Right lung (tissue), 5 donors: ENCODE results near the gene MRPL11. TPM values are rescaled to one million over a fixed set of nuclear protein-coding genes. Genes with fewer than 3 reads are reported as not detected.

Source experiments
- DNase-seq, 2 donors: peaks; one replicate each; pipeline ENCODE4 v3.0.0-alpha.2; 2013
- polyA plus RNA-seq, 5 donors: library from polyadenylated mRNA; unstranded; fragments of 120-200 nt; gene quantifications; one replicate each; pipeline versions ENCODE4 v1.2.1 to v1.2.3, GENCODE V29; 2013; ENCODE audit warnings: inconsistent platforms in 1 of 5, low replicate concordance in 1 of 5; ENCODE audit not compliant: insufficient read length in 5 of 5, insufficient read depth in 1 of 5

The MRPL11 gene
- polyA plus RNA-seq, 5 donors: 63.2 to 78.7 (median 73.0) TPM

DNA sequence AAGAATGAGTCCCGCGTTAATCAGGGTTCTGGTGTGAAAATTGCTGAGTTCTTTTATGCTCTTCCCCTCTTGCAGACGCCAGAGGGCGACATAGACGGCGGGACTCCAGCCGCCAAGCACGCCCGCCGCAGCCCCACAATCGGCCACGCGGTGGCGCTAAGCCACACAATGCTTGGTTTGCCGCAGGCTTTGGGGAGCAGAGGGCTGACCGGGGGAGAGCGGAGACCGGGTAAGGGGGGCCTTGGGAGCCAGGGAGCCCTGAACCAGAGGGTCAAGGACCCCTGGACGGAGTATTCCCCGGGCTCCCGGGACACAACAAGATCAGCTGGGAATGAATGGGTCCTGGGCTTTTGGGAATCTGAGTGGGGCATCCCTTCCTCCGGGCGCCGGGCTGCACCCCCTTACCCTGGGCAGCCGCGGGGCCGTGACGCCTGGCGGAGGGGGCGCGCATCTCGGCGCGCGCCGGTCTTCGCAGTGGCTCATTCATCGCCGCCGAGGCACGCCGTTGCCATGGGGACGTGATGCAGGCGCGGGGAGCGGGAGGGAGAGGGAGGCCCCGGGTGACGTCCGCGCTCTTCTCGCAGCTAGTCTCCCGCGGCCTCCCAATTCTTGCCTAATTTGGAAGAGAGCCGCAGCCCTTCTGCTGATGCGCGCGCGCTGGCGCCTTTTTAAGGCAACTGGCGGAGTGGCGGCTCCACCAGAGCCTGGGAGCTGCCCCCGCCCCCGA lies 30.0 kb downstream of the MRPL11 start:
- peak; percentile 87 to 90 for DNase-seq

DNA sequence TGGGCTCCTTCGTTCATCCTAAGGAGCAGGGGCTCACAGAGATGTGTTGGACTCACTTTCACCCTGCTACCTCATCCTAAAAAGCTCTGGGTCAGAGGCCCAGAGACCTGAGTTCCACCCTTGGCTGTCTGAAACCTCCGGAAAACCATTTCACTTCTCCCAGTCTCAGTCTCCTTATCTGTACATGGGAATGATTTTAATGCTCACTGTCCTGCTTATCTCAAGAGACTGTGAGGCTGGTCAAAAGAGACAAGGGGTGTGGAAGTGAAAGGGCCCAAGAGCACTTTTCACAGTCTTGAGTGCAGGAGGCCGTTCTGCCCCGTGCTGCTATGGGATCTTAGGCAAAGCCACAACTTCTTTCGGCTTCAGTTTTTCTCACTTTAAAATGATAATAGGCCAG lies 31.0 kb downstream of the MRPL11 start:
- DNase-seq: no peak

DNA sequence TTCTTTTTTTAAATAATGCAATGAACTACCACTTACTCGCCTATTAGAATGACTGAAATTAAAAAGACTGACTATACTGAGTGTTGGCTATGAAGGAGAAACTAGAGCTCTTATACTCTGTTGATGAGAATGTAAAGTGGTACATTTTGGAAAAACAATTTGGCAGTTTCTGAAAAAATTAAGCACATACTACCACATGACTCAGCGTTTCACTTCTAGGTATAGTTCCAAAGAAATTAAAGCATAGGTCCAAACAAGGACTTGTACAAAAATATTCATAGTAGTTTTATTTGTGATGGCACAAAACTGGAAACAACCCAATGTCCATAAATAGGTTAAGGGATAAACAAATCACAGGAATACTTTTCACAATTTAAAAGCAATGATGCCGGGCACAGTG lies 44.7 kb downstream of the MRPL11 start:
- DNase-seq: no peak

DNA sequence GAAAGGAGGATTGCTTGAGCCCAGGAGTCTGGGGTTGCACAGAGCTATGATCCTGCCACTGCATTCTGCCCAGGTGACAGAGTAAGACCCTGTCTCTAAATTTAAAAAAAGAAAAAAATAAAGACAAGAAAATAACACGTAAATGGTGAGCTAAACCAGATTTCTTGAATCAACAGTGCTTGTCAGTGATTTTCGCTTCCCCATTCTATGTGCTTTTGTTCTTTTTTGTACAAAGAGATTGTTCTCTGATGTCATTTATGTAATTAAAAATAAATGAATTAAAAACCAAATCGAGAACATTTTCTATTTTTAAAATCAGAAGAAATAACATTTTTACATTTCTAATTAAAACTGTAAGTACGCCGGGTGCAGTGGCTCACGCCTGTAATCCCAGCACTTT lies 47.3 kb downstream of the MRPL11 start:
- DNase-seq: no peak

DNA sequence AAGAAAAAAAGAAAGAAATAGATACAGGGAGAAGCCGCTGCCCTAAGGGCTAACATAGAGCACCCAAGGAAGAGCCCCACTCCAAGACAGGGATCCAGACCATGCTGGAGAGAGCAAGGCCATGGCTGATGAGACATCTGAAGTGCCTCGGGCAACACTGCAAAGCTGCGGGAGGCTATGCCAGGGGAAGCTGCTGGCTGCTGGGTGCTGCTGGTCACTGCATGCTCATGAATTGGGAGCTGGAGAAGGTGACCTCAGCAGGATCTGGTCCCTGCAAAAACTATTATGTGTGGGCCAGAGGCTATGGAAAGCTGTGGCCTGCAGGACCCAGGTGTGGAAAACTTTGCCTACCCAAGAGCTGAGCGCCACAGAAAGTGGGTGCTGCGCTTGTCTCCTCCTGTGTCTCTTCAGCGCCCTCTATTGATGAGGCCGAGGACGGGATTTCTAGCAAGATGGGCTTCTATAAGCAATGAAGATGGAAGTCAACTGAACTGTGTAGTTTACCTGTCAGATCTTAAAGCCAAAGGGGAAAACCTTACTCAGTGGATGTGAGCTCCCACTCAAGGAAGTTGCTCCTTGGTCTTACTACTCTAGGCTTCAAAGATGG lies 49.8 kb downstream of the MRPL11 start:
- DNase-seq: peak; percentile 26 to 29

DNA sequence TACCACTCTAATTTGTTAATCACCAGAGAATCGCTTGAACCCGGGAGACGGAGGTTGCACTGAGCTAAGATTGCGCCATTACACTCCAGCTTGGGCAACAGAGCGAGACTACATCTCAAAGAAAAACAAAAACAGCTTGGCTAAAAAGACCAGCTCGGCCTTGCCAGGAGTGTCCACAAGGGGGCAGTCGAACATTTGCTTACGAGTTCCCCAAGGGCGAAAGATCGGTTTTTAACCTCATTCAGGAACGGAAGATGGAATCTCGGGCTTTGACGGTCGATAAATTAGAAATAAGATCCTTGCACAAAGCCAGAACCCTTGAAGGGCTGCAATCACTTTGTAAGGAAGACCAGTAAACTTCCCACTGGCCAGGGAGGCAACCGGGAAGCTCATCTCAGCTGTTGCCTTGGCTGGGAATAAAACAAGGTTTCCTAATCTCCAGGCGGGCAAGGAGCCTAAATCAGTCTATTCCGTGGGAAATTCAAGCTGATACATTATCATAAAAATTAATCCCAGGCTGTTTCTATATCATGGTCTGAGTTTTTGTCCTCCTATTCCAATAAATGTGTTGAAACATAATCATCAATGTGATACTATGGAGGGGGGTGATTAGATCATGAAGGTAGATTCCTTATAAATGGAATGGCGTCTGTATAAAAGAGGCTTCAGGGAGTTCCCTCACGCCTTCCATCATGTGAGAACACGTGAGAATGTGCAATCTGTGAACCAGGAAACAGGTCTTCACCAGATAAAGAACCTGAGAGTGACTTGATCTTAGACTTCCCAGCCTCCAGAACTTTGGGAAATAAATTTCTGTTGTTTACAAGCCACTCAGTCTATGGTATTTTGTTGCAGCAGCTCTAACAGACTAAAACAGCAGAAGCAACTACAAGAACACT lies 52.2 kb downstream of the MRPL11 start:
- peak; percentile 57 to 71 for DNase-seq

Other genes with a start within 250 kb of the MRPL11 start
- 10 to 100 TPM; 15.5 to 28.9 (median 21.4) TPM for gene KLC2, start 181.1 kb downstream of the MRPL11 start, polyA plus RNA-seq
- gene RAB1B, start 170.2 kb downstream of the MRPL11 start, polyA plus RNA-seq: 100 to 1,000 TPM; 107 to 161 (median 120) TPM
- gene CNIH2, start 160.7 kb downstream of the MRPL11 start, polyA plus RNA-seq: 1 to 10 TPM; 3.4 to 5.2 (median 4.0) TPM
- gene YIF1A, start 149.7 kb downstream of the MRPL11 start, polyA plus RNA-seq: 10 to 100 TPM; 26.3 to 66.5 (median 38.8) TPM
- under 1 TPM; 0.33 to 0.51 (median 0.40) TPM for gene TMEM151A, start 147.0 kb downstream of the MRPL11 start, polyA plus RNA-seq
- gene CD248, start 121.8 kb downstream of the MRPL11 start, polyA plus RNA-seq: 100 to 1,000 TPM in 2 of 5 donors, 10 to 100 TPM in 3; 67.2 to 162 (median 89.2) TPM
- 1 to 10 TPM; 2.1 to 4.5 (median 3.5) TPM for gene RIN1, start 102.4 kb downstream of the MRPL11 start, polyA plus RNA-seq
- 10 to 100 TPM; 21.8 to 32.5 (median 25.1) TPM for gene BRMS1, start 93.7 kb downstream of the MRPL11 start, polyA plus RNA-seq
- gene B4GAT1, start 91.2 kb downstream of the MRPL11 start, polyA plus RNA-seq: 10 to 100 TPM; 28.1 to 38.5 (median 31.5) TPM
- gene SLC29A2, start 67.1 kb downstream of the MRPL11 start, polyA plus RNA-seq: 10 to 100 TPM in 2 of 5 donors, 1 to 10 TPM in 3; 7.1 to 12.0 (median 9.5) TPM
- gene NPAS4, start 17.8 kb downstream of the MRPL11 start, polyA plus RNA-seq: under 1 TPM; 0.14 to 0.38 (median 0.17) TPM
- 1 to 10 TPM; 4.1 to 6.2 (median 4.6) TPM for gene PELI3, start 28.1 kb upstream of the MRPL11 start, polyA plus RNA-seq
- 10 to 100 TPM; 13.5 to 25.4 (median 15.8) TPM for gene DPP3, start 41.6 kb upstream of the MRPL11 start, polyA plus RNA-seq
- 10 to 100 TPM; 54.5 to 80.1 (median 58.5) TPM for gene BBS1, start 71.8 kb upstream of the MRPL11 start, polyA plus RNA-seq
- gene ZDHHC24, start 107.2 kb upstream of the MRPL11 start, polyA plus RNA-seq: 1 to 10 TPM; 3.8 to 6.9 (median 5.7) TPM
- 1 to 10 TPM in 1 of 5 donors, under 1 TPM in 1, not detected in 3; 0.24 to 3.8 TPM for gene ACTN3, start 108.1 kb upstream of the MRPL11 start, polyA plus RNA-seq
- gene CTSF, start 129.8 kb upstream of the MRPL11 start, polyA plus RNA-seq: 10 to 100 TPM; 33.9 to 54.7 (median 51.8) TPM
- gene CCDC87, start 154.2 kb upstream of the MRPL11 start, polyA plus RNA-seq: under 1 TPM; 0.10 to 0.18 (median 0.15) TPM
- gene CCS, start 154.3 kb upstream of the MRPL11 start, polyA plus RNA-seq: 10 to 100 TPM; 69.4 to 95.7 (median 82.2) TPM
- 10 to 100 TPM; 69.2 to 90.3 (median 81.2) TPM for gene RBM14, start 177.8 kb upstream of the MRPL11 start, polyA plus RNA-seq
- 100 to 1,000 TPM; 222 to 239 (median 232) TPM for gene RBM4, start 199.9 kb upstream of the MRPL11 start, polyA plus RNA-seq
- 10 to 100 TPM; 68.7 to 81.9 (median 76.5) TPM for gene RBM4B, start 239.0 kb upstream of the MRPL11 start, polyA plus RNA-seq